Measurements from ENCODE around the gene SLC25A38.

The SLC25A38 gene

GRCh38 chr3:39406368-39407258 is 23.4 kb downstream of the SLC25A38 start, which contains the start of gene RPSA:
Gene RPSA (plus strand): TSS chr3:39406720. CDS start chr3:39407654, 934 bp downstream.
- peak within 1 kb of the TSS; percentile 84 to 93 for H3K4me3 ChIP-seq (ENCODE audit: low read depth in 1 of 2, low read length in 2 of 2)
- peak within 1 kb of the TSS; percentile 85 for H3K27ac ChIP-seq (ENCODE audit: low read depth, low read length)
- H3K36me3 ChIP-seq (ENCODE audit: control insufficient read depth in 1 of 2, insufficient read depth in 2 of 2, low read length in 2 of 2): peaks cover 18 to 36% of the 10 kb centered on the region in 2 donors
- H3K27me3 ChIP-seq (ENCODE audit: control insufficient read depth in 1 of 2, insufficient read depth in 2 of 2, low read length in 2 of 2): no peaks in the 10 kb centered on the region
- peaks cover 16 to 19% of the 10 kb centered on the region in 2 donors for H3K4me1 ChIP-seq (ENCODE audit: control insufficient read depth in 1 of 2, insufficient read depth in 2 of 2, low read length in 2 of 2)
- H3K9me3 ChIP-seq (ENCODE audit: control insufficient read depth in 1 of 2, low read length in 2 of 2): no peaks in the 10 kb centered on the region
- peak within 1 kb of the TSS; percentile 84 to 89 for H3K9ac ChIP-seq (ENCODE audit: low read depth in 1 of 2, low read length in 2 of 2)

GRCh38 chr3:39407259-39407629 is 24.1 kb downstream of the SLC25A38 start:
- Histone ChIP-seq H3K4me1 (ENCODE audit: control insufficient read depth in 1 of 2, insufficient read depth in 2 of 2, low read length in 2 of 2) (peaks cover 16 to 19% of the 10 kb centered on the region in 2 donors), H3K36me3 (ENCODE audit: control insufficient read depth in 1 of 2, insufficient read depth in 2 of 2, low read length in 2 of 2) (peaks cover 23 to 42% of the 10 kb centered on the region in 2 donors), H3K27ac (ENCODE audit: low read depth, low read length) (no peak overlapping the region), H3K4me3 (ENCODE audit: low read depth in 1 of 2, low read length in 2 of 2) (peak overlapping the region; percentile 84 to 93), H3K27me3 (ENCODE audit: control insufficient read depth in 1 of 2, insufficient read depth in 2 of 2, low read length in 2 of 2) (no peaks in the 10 kb centered on the region), H3K9me3 (ENCODE audit: control insufficient read depth in 1 of 2, low read length in 2 of 2) (no peaks in the 10 kb centered on the region), H3K9ac (ENCODE audit: low read depth in 1 of 2, low read length in 2 of 2) (peak overlapping the region; percentile 84 to 89)

- no peaks in the 10 kb centered on the region for H3K27me3 ChIP-seq (ENCODE audit: control insufficient read depth in 1 of 2, insufficient read depth in 2 of 2, low read length in 2 of 2)
- H3K4me1 ChIP-seq (ENCODE audit: control insufficient read depth in 1 of 2, insufficient read depth in 2 of 2, low read length in 2 of 2): peaks cover 16 to 19% of the 10 kb centered on the region in 2 donors
- H3K36me3 ChIP-seq (ENCODE audit: control insufficient read depth in 1 of 2, insufficient read depth in 2 of 2, low read length in 2 of 2): peaks cover 29 to 49% of the 10 kb centered on the region in 2 donors
- H3K4me3 ChIP-seq (ENCODE audit: low read depth in 1 of 2, low read length in 2 of 2): peak overlapping the region; percentile 84 to 93
- no peaks in the 10 kb centered on the region for H3K9me3 ChIP-seq (ENCODE audit: control insufficient read depth in 1 of 2, low read length in 2 of 2)
- no peak overlapping the region for H3K27ac ChIP-seq (ENCODE audit: low read depth, low read length)
- peak overlapping the region; percentile 84 to 89 for H3K9ac ChIP-seq (ENCODE audit: low read depth in 1 of 2, low read length in 2 of 2)
Observed at GRCh38 chr3:39407773-39408492, 24.8 kb downstream of the SLC25A38 start.

GRCh38 chr3:39408493-39409372 is 25.6 kb downstream of the SLC25A38 start:
- Histone ChIP-seq H3K9me3 (ENCODE audit: control insufficient read depth in 1 of 2, low read length in 2 of 2) (no peaks in the 10 kb centered on the region), H3K27me3 (ENCODE audit: control insufficient read depth in 1 of 2, insufficient read depth in 2 of 2, low read length in 2 of 2) (no peaks in the 10 kb centered on the region), H3K9ac (ENCODE audit: low read depth in 1 of 2, low read length in 2 of 2) (peak overlapping the region in 1 of 2 donors; percentile 89), H3K4me1 (ENCODE audit: control insufficient read depth in 1 of 2, insufficient read depth in 2 of 2, low read length in 2 of 2) (peaks cover 16 to 19% of the 10 kb centered on the region in 2 donors), H3K36me3 (ENCODE audit: control insufficient read depth in 1 of 2, insufficient read depth in 2 of 2, low read length in 2 of 2) (peaks cover 35 to 57% of the 10 kb centered on the region in 2 donors), H3K27ac (ENCODE audit: low read depth, low read length) (no peak overlapping the region), H3K4me3 (ENCODE audit: low read depth in 1 of 2, low read length in 2 of 2) (peak overlapping the region; percentile 84 to 93)

- Histone ChIP-seq H3K27me3 (ENCODE audit: control insufficient read depth in 1 of 2, insufficient read depth in 2 of 2, low read length in 2 of 2) (no peaks in the 10 kb centered on the region), H3K36me3 (ENCODE audit: control insufficient read depth in 1 of 2, insufficient read depth in 2 of 2, low read length in 2 of 2) (peaks cover 43 to 66% of the 10 kb centered on the region in 2 donors), H3K4me3 (ENCODE audit: low read depth in 1 of 2, low read length in 2 of 2) (no peak overlapping the region), H3K9ac (ENCODE audit: low read depth in 1 of 2, low read length in 2 of 2) (no peak overlapping the region), H3K27ac (ENCODE audit: low read depth, low read length) (no peak overlapping the region), H3K9me3 (ENCODE audit: control insufficient read depth in 1 of 2, low read length in 2 of 2) (no peaks in the 10 kb centered on the region), H3K4me1 (ENCODE audit: control insufficient read depth in 1 of 2, insufficient read depth in 2 of 2, low read length in 2 of 2) (peaks cover 16 to 19% of the 10 kb centered on the region in 2 donors)
Observed at GRCh38 chr3:39409514-39410136, 26.5 kb downstream of the SLC25A38 start.

GRCh38 chr3:39410893-39411292 is 27.7 kb downstream of the SLC25A38 start:
- Histone ChIP-seq H3K9ac (ENCODE audit: low read depth in 1 of 2, low read length in 2 of 2) (no peak overlapping the region), H3K4me3 (ENCODE audit: low read depth in 1 of 2, low read length in 2 of 2) (no peak overlapping the region), H3K9me3 (ENCODE audit: control insufficient read depth in 1 of 2, low read length in 2 of 2) (no peaks in the 10 kb centered on the region), H3K4me1 (ENCODE audit: control insufficient read depth in 1 of 2, insufficient read depth in 2 of 2, low read length in 2 of 2) (peaks cover 16 to 19% of the 10 kb centered on the region in 2 donors), H3K27me3 (ENCODE audit: control insufficient read depth in 1 of 2, insufficient read depth in 2 of 2, low read length in 2 of 2) (no peaks in the 10 kb centered on the region), H3K27ac (ENCODE audit: low read depth, low read length) (no peak overlapping the region), H3K36me3 (ENCODE audit: control insufficient read depth in 1 of 2, insufficient read depth in 2 of 2, low read length in 2 of 2) (peaks cover 43 to 66% of the 10 kb centered on the region in 2 donors)

- H3K27me3 ChIP-seq (ENCODE audit: control insufficient read depth in 1 of 2, insufficient read depth in 2 of 2, low read length in 2 of 2): no peaks in the 10 kb centered on the region
- H3K4me3 ChIP-seq (ENCODE audit: low read depth in 1 of 2, low read length in 2 of 2): no peak overlapping the region
- no peak overlapping the region for H3K9ac ChIP-seq (ENCODE audit: low read depth in 1 of 2, low read length in 2 of 2)
- peaks cover 11% of the 10 kb centered on the region in 2 donors for H3K4me1 ChIP-seq (ENCODE audit: control insufficient read depth in 1 of 2, insufficient read depth in 2 of 2, low read length in 2 of 2)
- no peak overlapping the region for H3K27ac ChIP-seq (ENCODE audit: low read depth, low read length)
- H3K9me3 ChIP-seq (ENCODE audit: control insufficient read depth in 1 of 2, low read length in 2 of 2): no peaks in the 10 kb centered on the region
- peaks cover 43 to 66% of the 10 kb centered on the region in 2 donors for H3K36me3 ChIP-seq (ENCODE audit: control insufficient read depth in 1 of 2, insufficient read depth in 2 of 2, low read length in 2 of 2)
Observed at GRCh38 chr3:39412668-39413260, 29.6 kb downstream of the SLC25A38 start.

GRCh38 chr3:39413691-39414420 is 30.7 kb downstream of the SLC25A38 start:
- no peaks in the 10 kb centered on the region for H3K27me3 ChIP-seq (ENCODE audit: control insufficient read depth in 1 of 2, insufficient read depth in 2 of 2, low read length in 2 of 2)
- H3K36me3 ChIP-seq (ENCODE audit: control insufficient read depth in 1 of 2, insufficient read depth in 2 of 2, low read length in 2 of 2): peaks cover 43 to 56% of the 10 kb centered on the region in 2 donors
- no peak overlapping the region for H3K4me3 ChIP-seq (ENCODE audit: low read depth in 1 of 2, low read length in 2 of 2)
- H3K9me3 ChIP-seq (ENCODE audit: control insufficient read depth in 1 of 2, low read length in 2 of 2): no peaks in the 10 kb centered on the region
- H3K4me1 ChIP-seq (ENCODE audit: control insufficient read depth in 1 of 2, insufficient read depth in 2 of 2, low read length in 2 of 2): peaks cover under 1 to 3% of the 10 kb centered on the region in 2 donors
- H3K9ac ChIP-seq (ENCODE audit: low read depth in 1 of 2, low read length in 2 of 2): no peak overlapping the region
- no peak overlapping the region for H3K27ac ChIP-seq (ENCODE audit: low read depth, low read length)

Data from duodenal mucosa (tissue), 2 donors.